Glomerular visceral epithelial cell (primary cell): Measurements from ENCODE around the gene TMEM200A.
"Not testable (repeated sequence)": the region's sequence is repeated elsewhere in the genome, so short reads cannot be mapped to it uniquely, and the experiment has no call there.

Source experiments
- DNase-seq: peaks from one replicate; pipeline ENCODE4 v3.0.0-alpha.2; 2016; ENCODE audit errors: extremely low spot score

The TMEM200A gene

GRCh38 chr6:130365166-130366106 lies at the start of gene TMEM200A:
Gene TMEM200A, plus strand, starts transcription at chr6:130366017. Its CDS starts 74,406 bp downstream, at chr6:130440423.
- peak; percentile 11 for DNase-seq

DNA sequence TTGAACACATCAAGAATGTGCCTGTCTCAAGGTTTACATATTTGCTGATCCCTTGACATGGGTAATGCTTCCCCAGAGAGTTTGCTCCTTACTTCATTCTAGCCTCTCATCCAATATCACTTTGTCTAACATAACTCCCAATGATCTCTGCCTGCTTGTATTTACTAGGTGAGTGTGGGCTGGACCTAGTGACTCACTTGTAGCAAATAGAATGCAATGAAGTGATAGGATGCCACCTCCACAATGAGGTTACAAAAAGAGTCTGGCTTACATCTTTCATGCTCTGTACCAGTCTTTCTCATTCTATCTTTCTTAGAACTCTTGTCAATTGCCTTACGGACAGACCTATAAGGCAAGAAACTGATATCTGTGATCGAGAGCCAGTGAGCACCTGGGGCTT lies 44.9 kb upstream of the TMEM200A start:
- no peak for DNase-seq

DNA sequence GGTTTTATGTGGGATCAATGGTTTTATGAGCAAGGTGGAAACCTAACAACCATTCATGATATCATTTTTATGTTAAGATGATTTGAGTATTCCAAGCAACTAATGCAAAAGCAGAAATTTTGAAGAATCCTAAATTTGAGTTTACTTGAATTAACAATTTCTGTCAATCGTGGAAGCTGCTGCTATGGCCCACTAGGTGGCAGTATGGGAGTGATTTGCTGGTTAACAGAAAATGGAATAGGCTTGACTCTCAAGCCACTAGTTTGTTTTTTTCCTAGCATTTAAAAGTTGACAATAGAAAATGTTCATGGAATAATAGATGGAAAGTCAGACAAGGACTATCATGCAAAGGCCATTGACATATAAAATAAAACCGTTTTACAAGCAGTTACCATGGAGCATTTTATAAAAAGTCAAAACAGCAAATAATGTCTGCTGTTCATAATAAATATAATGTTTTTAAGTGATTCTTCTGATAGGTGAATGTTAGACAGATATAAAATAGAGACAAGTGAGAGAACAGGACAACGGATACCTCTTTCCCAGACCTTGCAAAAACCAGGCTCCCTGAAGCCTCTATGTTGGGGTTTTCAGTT lies 43.0 kb upstream of the TMEM200A start:
- DNase-seq, result peak; percentile 49

GRCh38 chr6:130324657-130325056 lies 41.2 kb upstream of the TMEM200A start:
- no peak for DNase-seq

- no peak for DNase-seq
Observed at GRCh38 chr6:130326496-130326895, 39.3 kb upstream of the TMEM200A start.

DNA sequence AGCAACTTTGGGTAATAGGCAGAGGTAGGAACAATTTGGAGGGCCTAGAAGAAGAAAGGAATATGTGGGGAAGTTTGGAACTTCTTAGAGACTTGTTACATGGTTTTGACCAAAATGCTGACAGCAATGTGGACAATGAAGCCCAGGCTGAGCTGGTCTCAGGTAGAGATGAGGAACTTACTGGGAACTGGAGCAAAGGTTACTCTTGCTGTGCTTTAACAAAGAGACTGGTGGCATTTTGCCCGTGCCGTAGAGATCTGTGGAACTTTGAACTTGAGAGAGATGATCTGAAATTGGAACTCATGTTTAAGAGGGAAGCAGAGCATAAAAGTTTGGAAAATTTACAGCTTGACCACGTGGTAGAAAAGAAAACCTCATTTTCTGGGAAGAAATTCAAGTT lies 28.3 kb upstream of the TMEM200A start:
- DNase-seq, result no peak

- not testable (repeated sequence) for DNase-seq
Observed at GRCh38 chr6:130346324-130346723, 19.5 kb upstream of the TMEM200A start.

DNA sequence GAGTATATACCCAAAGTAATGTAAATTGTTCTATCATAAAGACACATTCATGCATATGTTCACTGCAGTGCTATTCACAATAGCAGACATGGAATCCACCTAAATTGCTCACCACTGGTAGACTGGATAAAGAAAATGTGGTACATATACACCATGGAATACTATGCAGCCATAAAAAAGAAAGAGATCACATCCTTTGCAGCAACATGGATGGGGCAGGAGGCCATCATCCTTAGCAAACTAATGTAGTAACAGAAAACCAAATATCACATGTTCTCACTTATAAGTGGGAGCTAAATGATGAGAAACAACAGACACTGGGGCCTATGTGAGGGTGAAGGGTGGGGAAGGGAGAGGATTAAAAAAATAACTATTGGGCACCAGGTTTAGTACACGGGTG lies 11.5 kb upstream of the TMEM200A start:
- DNase-seq, result no peak

- DNase-seq, result no peak
Observed at GRCh38 chr6:130355572-130355971, 10.2 kb upstream of the TMEM200A start.

DNA sequence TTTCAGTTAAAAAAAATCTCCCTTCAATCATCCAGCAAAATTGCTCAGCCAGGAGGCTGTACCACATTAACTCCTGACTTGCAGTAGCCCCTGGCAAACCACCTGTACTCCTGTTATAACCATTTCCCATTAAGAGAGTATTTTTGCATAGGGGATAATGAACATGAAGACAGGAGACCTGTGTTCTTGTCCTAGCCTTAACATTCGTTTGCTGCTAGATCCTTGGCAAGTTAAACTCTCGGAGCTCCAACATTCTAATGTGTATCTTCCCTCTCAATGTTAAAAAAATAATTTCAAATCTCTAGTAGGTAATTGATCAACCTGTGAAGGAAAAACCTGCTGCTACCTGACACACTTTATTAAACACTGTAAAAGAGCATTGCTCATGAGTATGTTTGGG lies 8.4 kb upstream of the TMEM200A start:
- no peak for DNase-seq

DNA sequence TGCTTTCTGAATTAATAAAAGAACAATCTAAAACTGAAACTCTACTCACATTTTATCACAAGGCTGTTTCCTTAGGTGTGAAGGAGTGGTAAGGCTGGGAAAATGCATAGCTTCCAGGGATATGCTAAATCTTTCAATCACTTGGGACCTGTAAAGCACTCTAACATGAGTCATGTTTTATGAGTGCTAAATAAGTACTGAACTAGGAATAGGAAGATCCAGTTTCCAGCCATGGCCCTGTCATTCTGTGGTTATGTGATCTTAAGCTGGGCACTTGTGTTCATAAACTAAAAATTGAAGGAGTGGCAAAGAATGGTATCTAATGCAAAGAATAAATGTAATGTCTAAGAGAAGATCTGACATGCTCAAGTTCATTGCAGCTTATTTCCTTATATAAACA lies 6.1 kb upstream of the TMEM200A start:
- DNase-seq, result no peak

GRCh38 chr6:130362128-130362527 lies 3.7 kb upstream of the TMEM200A start:
- peak; percentile 11 for DNase-seq

GRCh38 chr6:130364224-130364780 lies 1.5 kb upstream of the TMEM200A start:
- DNase-seq, result no peak

GRCh38 chr6:130366107-130367005 lies 539 bp downstream of the TMEM200A start:
- DNase-seq, result peak; percentile 8

- no peak for DNase-seq
Observed at GRCh38 chr6:130367767-130368166, 1.9 kb downstream of the TMEM200A start.

- no peak for DNase-seq
Observed at GRCh38 chr6:130368576-130368975, 2.8 kb downstream of the TMEM200A start.

DNA sequence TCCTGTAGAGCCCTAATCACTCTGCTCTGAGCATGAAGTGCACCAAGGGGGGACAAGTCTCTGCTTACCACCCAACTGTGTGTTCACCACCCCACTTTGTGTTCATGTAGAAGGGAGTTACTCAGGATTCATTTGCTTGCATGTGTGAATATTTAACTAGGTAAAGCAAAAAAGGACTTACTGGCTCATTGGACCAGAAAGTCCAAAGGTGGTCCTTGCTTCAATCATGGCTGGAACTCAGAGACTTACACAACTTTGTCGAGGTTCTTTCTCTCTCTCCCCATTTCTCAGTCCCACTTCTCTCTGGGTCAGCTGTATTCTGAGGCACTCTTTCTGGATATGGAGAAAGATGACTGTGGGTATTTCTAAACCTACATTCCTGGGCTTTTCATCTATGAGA lies 4.0 kb downstream of the TMEM200A start:
- DNase-seq, result no peak

GRCh38 chr6:130371921-130372420 lies 6.2 kb downstream of the TMEM200A start:
- DNase-seq, result no peak

DNA sequence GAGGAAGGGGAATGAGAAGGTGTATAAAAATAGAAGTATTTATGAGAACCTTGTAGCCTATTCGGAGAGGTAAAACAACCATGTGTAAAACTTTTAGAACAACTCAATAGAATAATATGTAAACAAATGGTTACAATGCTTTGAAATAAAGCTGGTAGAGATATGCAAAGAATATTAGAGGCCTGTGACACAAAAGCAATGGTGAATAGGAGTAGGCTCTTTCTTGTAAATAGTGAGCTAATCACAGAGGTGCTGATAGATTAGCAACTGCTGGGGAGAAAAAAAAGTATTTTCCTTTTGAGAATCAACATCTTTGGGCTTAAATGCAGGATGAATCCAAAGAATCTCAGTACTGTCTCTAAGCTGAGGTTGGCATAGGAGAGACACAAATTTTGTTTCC lies 7.0 kb downstream of the TMEM200A start:
- DNase-seq, result no peak

DNA sequence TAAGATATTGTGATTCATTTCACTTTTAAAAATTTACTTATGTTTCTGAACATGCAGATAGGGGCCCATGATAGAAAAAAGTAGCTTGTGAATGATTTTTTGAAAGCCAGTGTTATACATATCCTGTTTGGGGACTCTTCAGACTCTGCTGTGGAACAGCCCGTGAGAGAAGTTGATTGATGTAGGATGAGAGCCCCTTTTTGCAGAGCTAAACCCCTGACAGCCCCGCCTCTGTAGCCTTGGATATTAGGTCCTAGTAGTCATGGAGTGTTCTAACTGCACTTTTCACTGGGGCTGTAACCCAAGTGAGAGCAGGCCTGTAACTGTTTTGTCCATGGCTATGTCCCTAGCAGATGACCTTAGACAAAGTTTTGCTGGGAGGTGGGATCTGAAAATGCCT lies 8.2 kb downstream of the TMEM200A start:
- no peak for DNase-seq

DNA sequence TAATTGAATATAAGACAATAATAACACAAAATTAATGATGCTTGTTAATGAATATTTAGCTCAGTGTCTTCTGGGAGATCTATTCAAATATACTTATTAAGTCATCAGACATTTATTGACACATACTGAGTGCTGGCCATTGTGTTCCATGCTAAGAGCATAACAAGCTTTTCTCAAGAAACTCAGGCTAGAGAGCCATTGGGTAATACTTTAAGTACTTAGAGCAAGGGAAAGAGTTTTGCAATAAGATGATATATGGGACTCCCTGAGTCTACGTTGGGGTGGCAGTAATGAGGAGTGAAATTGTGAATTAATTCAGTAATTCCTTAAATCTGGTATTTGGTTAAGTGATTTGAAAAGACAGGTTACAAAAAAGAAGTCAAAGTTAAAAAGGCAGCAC lies 11.1 kb downstream of the TMEM200A start:
- no peak for DNase-seq

DNA sequence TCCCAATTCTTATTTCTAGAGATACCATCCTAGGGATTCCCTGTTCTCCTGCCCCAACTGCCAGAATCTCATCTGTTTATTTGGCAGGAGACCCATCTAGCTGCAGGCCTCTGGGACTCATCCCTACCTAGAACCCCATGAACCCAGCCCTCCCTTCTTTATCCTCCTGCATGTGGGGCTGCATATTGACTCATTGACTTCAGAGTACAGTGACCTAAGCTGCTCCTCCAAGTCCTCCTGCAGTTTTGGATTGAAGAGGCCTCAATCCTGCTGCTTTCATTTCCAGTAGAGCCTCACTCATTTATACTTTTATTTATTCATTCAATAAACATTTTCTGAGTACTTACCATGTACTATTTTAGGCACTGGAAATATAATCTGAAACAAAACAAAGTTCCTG lies 11.6 kb downstream of the TMEM200A start:
- DNase-seq, result no peak
